NK-92 (cell line): ENCODE results near the gene SAFB2.

ENCODE experiments used
- DNase-seq: peaks from one replicate; lab custom pipeline; 2025; ENCODE audit not compliant: unreplicated experiment; lab: John Stamatoyannopoulos, UW

The SAFB2 gene

DNA sequence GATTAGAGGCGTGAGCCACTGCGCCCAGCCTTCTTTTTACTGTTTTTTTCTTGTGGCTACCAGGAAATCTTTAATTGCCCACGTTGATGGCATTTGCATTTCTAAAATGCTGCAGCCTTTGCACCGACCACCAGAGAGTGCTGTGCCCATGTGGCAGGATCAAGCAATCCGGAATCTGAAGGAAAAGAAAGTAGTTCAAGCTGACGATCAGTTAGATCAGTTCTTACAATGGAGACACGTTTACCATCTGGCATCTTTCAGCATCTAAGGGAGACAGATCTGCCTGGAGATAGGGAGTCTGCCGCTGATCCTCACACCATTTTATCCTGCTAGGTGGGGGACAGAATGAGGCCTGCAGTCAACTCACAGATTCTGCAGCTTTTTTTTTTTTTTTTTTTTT, 74.7 kb downstream of the SAFB2 start:
- no peak for DNase-seq

DNA sequence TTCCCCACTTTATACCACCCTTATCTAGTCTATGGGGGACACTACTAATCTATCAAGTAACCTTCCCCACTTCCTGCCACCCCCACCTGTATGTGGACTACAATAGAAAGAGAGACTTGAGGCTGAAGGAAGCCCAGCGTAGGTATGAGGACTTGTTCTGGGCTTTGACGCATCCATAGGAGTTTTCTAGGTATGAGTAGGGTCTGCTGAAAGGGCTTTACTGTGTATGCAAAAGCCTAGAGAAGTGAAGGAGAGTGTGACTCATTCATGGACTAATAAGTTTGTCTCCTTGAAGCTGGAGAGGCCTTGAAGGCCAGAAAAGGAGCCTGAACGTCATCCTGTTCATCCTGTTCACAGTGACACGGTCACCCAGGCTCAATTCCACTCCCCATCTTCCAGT, 76.6 kb downstream of the SAFB2 start:
- no peak for DNase-seq

DNA sequence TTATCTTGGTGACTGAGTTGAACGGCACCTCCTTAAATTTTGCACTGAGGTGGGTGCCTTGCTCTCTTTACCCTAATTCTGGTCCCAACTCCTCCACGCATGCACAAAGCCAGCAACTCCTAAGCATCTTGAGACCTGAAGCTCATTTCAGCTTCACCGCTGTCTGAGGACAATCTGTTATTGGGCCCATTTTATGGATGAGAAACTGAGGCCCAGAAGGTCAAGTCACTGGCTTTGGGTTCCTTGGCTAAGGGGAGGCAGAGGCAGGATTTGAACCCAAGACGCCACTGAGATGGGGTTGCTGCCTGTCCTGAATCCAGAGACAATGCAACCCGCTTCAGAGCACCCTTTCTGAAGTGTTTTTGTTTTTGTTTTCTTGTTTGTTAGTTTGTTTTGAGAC, 77.5 kb downstream of the SAFB2 start:
- DNase-seq: no peak

DNA sequence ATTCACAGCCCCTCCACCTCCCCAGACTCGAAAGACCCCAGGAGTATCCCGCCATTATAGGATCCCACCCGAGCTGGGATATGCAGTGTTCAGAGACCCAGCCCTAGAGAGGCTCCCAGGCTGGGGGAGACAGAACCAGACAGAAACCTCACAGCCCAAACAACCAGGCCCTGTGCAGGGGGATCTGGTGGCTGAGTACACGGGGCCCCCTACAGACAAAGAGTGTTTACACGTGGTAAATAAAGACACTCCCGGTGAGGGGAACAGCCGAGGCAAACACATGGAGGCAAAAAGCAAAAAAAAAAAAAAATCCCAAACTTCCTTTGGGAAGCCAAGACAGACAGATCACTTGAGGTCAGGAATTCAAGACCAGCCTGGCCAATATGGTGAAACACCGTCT, 79.9 kb downstream of the SAFB2 start:
- DNase-seq: no peak

DNA sequence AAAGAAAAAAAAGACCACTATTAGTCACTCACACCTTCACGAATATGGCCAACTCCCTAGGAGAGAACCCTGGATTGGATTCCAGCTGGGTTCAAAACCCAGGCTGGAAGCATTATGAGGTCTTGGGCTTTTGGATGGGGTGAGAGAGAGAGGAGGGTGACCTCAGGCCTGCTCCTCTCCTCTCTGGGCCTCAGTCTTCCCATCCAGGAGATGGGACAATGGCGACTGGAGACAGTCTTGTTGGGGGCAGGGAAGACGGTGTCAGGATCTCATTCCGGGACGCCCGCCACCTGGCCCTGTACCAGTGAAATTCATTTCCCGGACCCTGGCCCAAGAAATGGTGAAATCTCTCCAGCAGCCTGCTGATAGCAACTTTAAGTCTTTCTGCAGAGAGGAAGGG, 81.1 kb downstream of the SAFB2 start:
- DNase-seq: no peak

DNA sequence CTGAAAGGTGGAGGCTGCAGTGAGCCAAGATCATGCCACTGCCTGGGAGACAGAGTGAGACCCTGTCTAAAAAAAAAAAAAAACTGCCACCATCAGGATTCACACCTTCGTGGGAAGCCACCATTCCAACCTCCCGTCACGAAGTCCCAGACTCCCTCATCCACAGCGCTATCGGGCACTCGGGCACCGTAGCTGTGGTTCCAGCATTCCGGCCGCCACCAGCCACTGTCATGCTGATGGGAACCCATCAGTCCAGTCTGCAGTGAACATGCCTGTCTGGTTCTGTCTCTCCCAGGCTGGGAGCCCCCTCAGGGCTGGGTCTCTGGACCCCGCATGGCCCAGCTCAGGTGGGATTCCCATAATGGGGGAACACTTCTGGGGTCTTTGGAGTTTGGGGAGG, 82.4 kb downstream of the SAFB2 start:
- DNase-seq: no peak

DNA sequence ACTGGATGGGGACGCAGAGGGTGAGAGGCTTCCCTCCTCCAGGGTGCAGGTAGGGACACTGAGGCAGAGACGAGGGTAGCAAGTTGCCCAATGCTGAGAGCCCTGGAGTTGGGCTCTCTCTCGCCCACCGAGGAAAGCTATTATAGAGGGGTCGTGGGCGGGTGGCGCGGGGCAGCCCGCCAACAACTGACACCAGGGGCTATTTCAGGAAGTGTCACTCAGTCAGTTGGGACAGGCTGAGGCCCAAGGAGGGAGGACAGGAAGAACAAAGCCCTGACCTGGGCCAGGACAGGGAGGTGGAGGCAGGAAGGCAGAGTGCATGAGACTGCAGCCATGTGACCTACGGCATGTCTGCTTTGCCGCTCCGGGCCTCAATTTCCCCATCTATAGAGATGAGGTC, 84.7 kb downstream of the SAFB2 start:
- DNase-seq: no peak
